GM21529 (cell line): ENCODE measurements around the gene ZNF12.
"Not testable (repeated sequence)": the region's sequence is repeated elsewhere in the genome, so short reads cannot be mapped to it uniquely, and the experiment has no call there.

ENCODE experiments used
- ATAC-seq: cut with Tn5 transposase; IDR thresholded peaks from one replicate; pipeline ENCODE4 v1.9.1; 2021; ENCODE audit not compliant: unreplicated experiment

ZNF12 gene

DNA sequence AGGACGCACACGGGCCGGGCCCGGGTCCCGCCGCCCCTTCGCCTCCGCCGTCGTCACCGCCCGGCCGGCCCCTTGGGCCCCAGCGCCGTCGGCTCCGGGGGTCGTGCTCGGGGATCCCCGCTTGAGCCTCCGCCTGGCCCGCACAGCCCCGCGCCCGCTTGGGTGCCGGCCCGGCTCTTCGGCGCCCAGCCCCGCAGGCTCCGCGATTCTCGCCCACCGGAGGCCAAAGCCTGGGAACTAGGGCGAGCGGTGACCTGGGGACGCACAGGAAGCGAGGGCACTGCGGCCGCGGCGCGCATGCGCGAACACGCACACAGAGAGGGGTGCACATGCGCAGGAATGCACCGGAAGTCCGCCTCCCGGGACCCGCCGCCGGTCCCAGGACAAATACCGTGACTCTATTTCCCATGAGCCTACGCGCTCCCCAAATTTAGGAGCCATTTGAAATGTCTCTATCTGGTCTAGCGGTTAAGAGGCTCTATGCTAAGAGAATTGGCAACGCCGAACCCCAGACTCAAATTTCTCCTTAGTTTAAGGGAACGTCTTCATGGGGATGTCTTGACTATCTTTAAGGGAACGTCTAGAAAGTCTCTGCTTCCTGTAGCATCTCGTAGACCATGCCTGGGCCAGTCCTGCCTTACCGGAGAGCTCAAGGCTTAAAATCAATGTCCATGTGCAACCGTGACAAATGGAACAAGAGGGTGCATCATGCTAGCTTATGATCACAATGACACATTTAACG lies at the start of gene ZNF12:
TSS of gene ZNF12 (minus strand) at position 282 of the 742 bp plus-strand sequence. CDS start 1,774 bp downstream, outside the sequence.
- peak; percentile 91 for ATAC-seq

DNA sequence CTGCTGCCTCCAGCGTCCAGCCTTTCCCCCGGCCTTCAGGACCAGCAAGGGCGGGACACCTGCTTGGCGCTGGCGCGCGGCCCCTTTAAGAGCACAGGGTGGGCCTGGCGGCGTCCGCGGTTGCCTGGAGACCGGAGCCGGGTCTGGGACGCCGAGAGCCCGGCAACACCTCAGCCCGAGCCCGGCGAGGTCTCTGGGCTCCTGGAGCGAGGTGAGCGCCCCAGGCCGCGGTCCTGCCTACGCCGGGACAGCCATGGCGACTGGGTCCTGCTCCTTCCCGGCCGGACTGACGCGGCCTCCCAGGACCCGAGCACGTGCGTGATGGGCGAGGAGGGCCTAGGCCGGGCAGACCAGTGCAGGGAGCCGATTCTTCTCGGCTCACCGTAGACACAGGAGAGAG lies 47.2 kb upstream of the ZNF12 start, which contains the start of gene RSPH10B2:
TSS of gene RSPH10B2 (plus strand) at position 140 of the 400 bp plus-strand sequence. CDS start 3,575 bp downstream, outside the sequence.
- not testable (repeated sequence) for ATAC-seq

GRCh38 chr7:6750173-6750572 lies 43.4 kb upstream of the ZNF12 start:
- ATAC-seq, result not testable (repeated sequence)

DNA sequence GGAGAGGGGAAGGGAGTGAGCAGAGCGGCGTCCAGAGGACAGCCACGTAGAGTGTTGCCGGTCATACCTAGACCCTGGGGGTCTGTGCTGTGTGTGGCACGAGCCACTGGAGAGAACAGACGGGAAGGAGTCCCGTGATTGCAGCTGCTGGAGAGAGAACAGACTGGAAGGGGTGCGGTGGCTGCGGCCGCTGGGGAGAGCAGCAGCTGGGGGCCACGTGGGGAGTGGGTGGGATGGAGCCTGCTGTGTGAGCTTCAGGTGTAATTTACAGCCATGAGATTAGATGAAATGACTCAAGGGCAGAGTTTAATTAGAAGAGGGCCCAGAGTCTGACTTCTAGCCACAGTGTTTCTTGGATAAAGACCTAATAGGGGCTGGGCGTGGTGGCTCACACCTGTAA lies 42.6 kb upstream of the ZNF12 start:
- ATAC-seq, result not testable (repeated sequence)

GRCh38 chr7:6744410-6745100 lies 37.8 kb upstream of the ZNF12 start:
- not testable (repeated sequence) for ATAC-seq

DNA sequence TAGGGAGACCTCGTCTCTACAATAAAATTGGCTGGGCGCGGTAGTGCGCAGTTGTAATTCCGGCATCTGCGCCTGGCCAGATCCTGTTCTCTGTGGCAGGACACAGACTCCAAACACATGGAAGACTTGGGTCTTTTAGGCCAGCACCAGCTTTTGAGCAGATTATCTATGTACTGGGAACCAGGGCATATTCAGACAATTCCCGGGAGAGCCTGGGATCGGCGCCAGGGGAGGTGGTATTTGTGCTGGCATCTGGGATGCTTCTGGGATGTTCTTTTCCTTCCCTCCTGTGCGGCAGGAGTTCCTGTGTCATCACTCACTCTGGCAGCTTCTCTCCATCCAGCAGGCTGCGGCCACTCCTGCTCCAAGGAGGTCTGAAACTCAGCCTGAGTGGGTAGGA lies 31.7 kb upstream of the ZNF12 start:
- ATAC-seq, result not testable (repeated sequence)

GRCh38 chr7:6730343-6730633 lies 23.5 kb upstream of the ZNF12 start:
- no peak for ATAC-seq

GRCh38 chr7:6729492-6730342 lies 23.0 kb upstream of the ZNF12 start:
- peak; percentile 88 for ATAC-seq

DNA sequence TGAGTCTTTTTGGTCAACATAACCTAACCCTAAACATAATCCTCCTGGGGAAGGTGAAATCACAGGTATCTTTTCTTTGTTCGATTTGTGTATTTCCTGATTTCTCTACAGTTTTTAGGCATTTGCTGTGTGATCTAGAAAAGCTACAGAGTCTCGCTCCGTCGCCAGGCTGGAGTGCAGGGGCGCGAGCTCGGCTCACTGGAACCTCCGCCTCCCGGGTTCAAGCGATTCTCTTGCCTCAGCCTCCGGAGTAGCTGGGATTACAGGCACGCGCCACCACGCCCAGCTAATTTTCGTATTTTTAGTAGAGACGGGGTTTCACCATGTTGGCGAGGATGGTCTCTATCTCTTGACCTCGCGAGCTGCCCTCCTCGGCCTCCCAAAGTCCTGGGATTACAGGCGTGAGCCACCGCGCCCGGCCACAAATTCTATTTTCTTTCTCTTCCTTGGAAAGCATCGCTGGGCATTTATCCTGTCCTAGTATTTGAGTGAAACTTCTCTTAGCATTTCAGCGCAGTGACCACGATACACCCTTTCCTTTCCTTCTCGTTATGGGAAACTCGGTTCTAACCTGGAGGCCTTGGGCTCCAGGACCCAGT lies 22.2 kb upstream of the ZNF12 start:
- ATAC-seq, result not testable (repeated sequence)

DNA sequence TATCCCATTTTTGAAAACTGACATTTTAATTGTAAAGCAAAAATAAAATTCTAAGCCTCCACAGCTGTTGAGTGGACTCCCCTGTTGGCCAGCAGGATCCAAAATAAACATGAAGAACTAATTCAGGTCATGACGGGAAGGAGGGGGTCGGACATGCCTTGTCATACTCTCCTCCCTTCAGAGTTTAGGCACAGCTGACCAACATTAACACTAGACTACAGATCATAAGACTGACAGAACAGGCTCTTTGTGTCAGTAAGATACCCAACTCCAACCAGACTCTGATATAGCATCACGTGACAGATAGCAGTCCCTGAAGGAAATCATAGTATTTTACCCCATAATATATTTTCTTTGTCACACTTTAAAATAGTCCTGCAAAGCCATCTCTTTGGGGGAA lies 20.9 kb upstream of the ZNF12 start:
- ATAC-seq, result no peak

- ATAC-seq, result not testable (repeated sequence)
Measured at GRCh38 chr7:6726341-6726740, 19.6 kb upstream of the ZNF12 start.

DNA sequence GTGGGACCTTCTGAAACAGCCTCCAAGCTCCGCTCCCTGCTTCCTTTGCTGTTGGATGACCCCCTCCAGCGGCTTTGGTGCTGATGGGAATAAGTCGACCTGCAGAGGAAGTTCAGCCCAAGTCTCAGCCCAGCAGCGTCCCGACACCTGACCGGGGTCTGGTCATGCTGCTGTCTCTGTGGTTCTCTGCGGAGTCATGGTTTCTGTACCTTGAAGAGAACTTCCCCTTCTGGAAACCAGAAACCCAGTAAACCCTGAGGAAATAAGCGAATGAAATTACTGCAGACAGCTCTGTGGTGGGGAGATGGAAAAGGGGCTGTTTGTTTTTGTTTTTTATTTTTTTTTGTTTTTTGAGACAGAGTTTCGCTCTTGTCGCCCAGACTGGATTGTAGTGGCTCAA lies 18.3 kb upstream of the ZNF12 start:
- ATAC-seq, result peak; percentile 72

DNA sequence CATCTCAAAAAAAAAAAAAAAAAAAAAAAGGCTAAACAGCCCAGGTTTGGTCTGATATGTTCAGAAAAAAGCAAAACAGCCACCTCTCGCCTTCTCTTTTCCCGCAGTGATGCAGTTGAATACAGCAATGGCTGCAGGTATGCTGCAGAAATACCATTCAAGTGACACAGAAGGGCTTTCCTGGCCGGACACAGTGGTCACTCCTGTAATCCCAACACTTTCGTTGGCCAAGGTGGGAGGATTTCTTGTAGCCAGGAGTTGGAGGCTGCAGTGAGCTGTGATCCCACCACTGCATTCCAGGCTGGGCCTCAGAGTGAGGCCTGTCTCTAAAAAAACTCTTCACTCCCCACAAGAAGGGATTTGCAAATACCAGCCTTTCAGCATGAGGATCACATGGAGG lies 17.6 kb upstream of the ZNF12 start:
- not testable (repeated sequence) for ATAC-seq

DNA sequence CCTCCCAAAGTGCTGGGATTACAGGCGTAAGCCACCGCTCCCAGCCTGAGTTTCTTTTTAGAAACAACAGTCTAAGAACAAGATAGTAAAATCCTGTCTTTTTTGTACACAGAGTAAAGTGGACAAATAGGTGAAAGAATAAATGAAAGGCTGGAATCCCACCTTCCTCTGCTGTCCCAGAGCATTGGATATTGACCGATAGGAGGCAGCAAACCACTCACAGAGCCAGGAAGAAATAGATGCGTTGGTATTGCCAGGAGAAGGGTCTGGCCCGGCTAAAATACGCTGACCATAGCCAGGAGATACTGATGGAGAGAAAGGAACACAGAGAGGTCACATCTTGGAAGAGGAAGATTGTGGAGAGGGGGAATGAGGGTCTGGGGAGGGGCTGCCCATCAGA lies 11.4 kb upstream of the ZNF12 start:
- ATAC-seq, result no peak

GRCh38 chr7:6715898-6716297 lies 9.2 kb upstream of the ZNF12 start:
- ATAC-seq, result not testable (repeated sequence)

GRCh38 chr7:6714360-6714759 lies 7.6 kb upstream of the ZNF12 start:
- no peak for ATAC-seq

DNA sequence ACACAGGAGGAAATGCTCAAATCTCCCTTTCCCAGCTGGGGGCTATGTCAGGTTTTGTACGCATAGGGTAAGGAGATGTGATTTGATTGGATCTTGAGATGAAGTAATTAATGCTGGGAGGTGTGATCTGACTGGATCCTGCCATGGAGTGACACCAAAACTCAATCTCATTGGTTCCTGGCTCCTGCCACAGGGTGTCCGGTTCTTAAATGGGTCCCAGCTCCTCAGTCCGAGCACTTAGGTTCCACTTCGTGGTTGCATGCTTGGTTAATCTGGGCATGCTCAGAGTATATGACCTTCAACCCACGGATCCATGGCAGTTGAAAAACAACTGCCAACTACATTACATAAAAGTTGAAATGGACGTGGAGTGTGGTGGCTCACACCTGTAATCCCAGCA lies 3.1 kb upstream of the ZNF12 start:
- ATAC-seq, result no peak

GRCh38 chr7:6708304-6708703 lies 1.6 kb upstream of the ZNF12 start:
- no peak for ATAC-seq

GRCh38 chr7:6705959-6706665 lies 635 bp downstream of the ZNF12 start:
- ATAC-seq, result peak; percentile 39

GRCh38 chr7:6701860-6702259 lies 4.9 kb downstream of the ZNF12 start:
- ATAC-seq, result no peak
